Activated naive CD4-positive, alpha-beta T cell treated with anti-CD3 and anti-CD28 coated beads, Interleukin-2, amount 10 ng/mL, durations not matched to agents 7 days and 5 days (primary cell): ENCODE results near the gene KIAA2012.
A peak's percentile ranks its signal among the peaks of the same experiment; 100 is the strongest.

Experiments
- CTCF ChIA-PET: fragments of 350-600 bp; sonication (Branson Sonifier 250); formaldehyde crosslinking; loops from one replicate; lab custom pipeline; 2021; ENCODE audit warnings: antibody characterized with exemption; lab: Charles Lee
- DNase-seq: peaks from one replicate; pipeline ENCODE4 v3.0.0-alpha.2; 2020
- H3K27ac Mint-ChIP-seq: one replicate; pipeline ENCODE4 v1.8.0; 2021; ENCODE audit warnings: mild to moderate bottlenecking, moderate library complexity, mixed read lengths
- H3K27me3 Mint-ChIP-seq: one replicate; pipeline ENCODE4 v1.8.0; 2021; ENCODE audit warnings: mild to moderate bottlenecking, mixed read lengths
- H3K36me3 Mint-ChIP-seq: one replicate; pipeline ENCODE4 v1.8.0; 2021; ENCODE audit warnings: mixed read lengths
- H3K4me1 Mint-ChIP-seq: one replicate; pipeline ENCODE4 v1.8.0; 2021; ENCODE audit warnings: mixed read lengths
- H3K4me3 Mint-ChIP-seq: one replicate; pipeline ENCODE4 v1.8.0; 2021; ENCODE audit warnings: mild to moderate bottlenecking, moderate library complexity, mixed read lengths
- H3K9me3 Mint-ChIP-seq: one replicate; pipeline ENCODE4 v1.8.0; 2021; ENCODE audit warnings: mixed read lengths

Gene KIAA2012

GRCh38 chr2:202036601-202037037 is 36.4 kb upstream of the KIAA2012 start:
- Mint-ChIP-seq H3K4me3 (no peak overlapping the region), H3K27ac (no peak overlapping the region), H3K4me1 (peaks cover 15% of the 10 kb centered on the region), H3K27me3 (peaks cover 46% of the 10 kb centered on the region), H3K36me3 (no peaks in the 10 kb centered on the region), H3K9me3 (no peaks in the 10 kb centered on the region)
- CTCF ChIA-PET = no interaction called here
- DNase-seq = no peak

- CTCF ChIA-PET = no interaction called here
- Mint-ChIP-seq H3K27ac (no peak overlapping the region), H3K4me3 (no peak overlapping the region), H3K4me1 (peaks cover 12% of the 10 kb centered on the region), H3K36me3 (no peaks in the 10 kb centered on the region), H3K27me3 (peaks cover 45% of the 10 kb centered on the region), H3K9me3 (no peaks in the 10 kb centered on the region)
- DNase-seq = no peak
These were observed 36.0 kb upstream of the KIAA2012 start for GRCh38 chr2:202037086-202037485.

- DNase-seq = no peak
- CTCF ChIA-PET = no interaction called here
- no peaks in the 10 kb centered on the region for H3K36me3 Mint-ChIP-seq
- peaks cover 4% of the 10 kb centered on the region for H3K4me1 Mint-ChIP-seq
- H3K9me3 Mint-ChIP-seq = no peaks in the 10 kb centered on the region
- H3K27ac Mint-ChIP-seq = no peak overlapping the region
- peaks cover 36% of the 10 kb centered on the region for H3K27me3 Mint-ChIP-seq
- H3K4me3 Mint-ChIP-seq = no peak overlapping the region
These were observed 34.4 kb upstream of the KIAA2012 start for GRCh38 chr2:202038471-202039277.

GRCh38 chr2:202039278-202040078 is 33.6 kb upstream of the KIAA2012 start:
- no peaks in the 10 kb centered on the region for H3K9me3 Mint-ChIP-seq
- H3K4me3 Mint-ChIP-seq = no peak overlapping the region
- H3K36me3 Mint-ChIP-seq = no peaks in the 10 kb centered on the region
- H3K27ac Mint-ChIP-seq = no peak overlapping the region
- H3K4me1 Mint-ChIP-seq = peaks cover 4% of the 10 kb centered on the region
- DNase-seq = no peak
- CTCF ChIA-PET = no interaction called here
- peaks cover 31% of the 10 kb centered on the region for H3K27me3 Mint-ChIP-seq

GRCh38 chr2:202040079-202040844 is 32.8 kb upstream of the KIAA2012 start:
- CTCF ChIA-PET = no interaction called here
- no peaks in the 10 kb centered on the region for H3K36me3 Mint-ChIP-seq
- H3K4me1 Mint-ChIP-seq = no peaks in the 10 kb centered on the region
- H3K9me3 Mint-ChIP-seq = no peaks in the 10 kb centered on the region
- peaks cover 35% of the 10 kb centered on the region for H3K27me3 Mint-ChIP-seq
- H3K4me3 Mint-ChIP-seq = no peak overlapping the region
- H3K27ac Mint-ChIP-seq = no peak overlapping the region
- no peak for DNase-seq

GRCh38 chr2:202042444-202042843 is 30.6 kb upstream of the KIAA2012 start:
- H3K9me3 Mint-ChIP-seq = no peaks in the 10 kb centered on the region

GRCh38 chr2:202043475-202043874 is 29.6 kb upstream of the KIAA2012 start:
- DNase-seq = no peak
- Mint-ChIP-seq H3K4me3 (no peak overlapping the region), H3K27ac (no peak overlapping the region), H3K36me3 (no peaks in the 10 kb centered on the region), H3K4me1 (no peaks in the 10 kb centered on the region), H3K27me3 (peaks cover 42% of the 10 kb centered on the region), H3K9me3 (no peaks in the 10 kb centered on the region)
- CTCF ChIA-PET = no interaction called here

More at GRCh38 chr2:202042444-202042843, 30.6 kb upstream of the KIAA2012 start:
- Mint-ChIP-seq H3K27me3 (peaks cover 44% of the 10 kb centered on the region), H3K36me3 (no peaks in the 10 kb centered on the region), H3K27ac (no peak overlapping the region), H3K4me1 (no peaks in the 10 kb centered on the region), H3K4me3 (no peak overlapping the region)
- no peak for DNase-seq
- CTCF ChIA-PET = no interaction called here

DNA sequence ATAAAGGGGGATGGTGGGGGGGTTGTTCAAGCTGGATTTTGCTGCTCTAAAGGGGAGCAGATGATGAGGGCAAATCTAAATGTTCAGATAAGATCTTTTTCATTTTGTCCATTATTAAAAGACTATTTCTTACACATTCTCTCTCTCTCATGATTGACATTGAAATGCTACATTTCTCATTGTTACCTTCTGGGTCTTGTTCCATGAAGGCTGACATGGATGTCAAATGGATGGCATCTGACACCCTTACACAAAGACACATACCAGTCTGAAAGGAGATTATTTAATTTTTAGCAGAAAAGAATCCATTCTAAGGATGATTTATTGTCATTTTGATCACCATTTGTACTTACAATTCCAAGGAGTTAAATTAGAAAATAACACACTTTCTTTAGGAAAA is 28.3 kb upstream of the KIAA2012 start:
- Mint-ChIP-seq H3K4me3 (no peak overlapping the region), H3K27me3 (peaks cover 41% of the 10 kb centered on the region), H3K4me1 (no peaks in the 10 kb centered on the region), H3K9me3 (no peaks in the 10 kb centered on the region), H3K27ac (no peak overlapping the region), H3K36me3 (no peaks in the 10 kb centered on the region)
- no peak for DNase-seq
- CTCF ChIA-PET = no interaction called here

GRCh38 chr2:202046572-202046971 is 26.5 kb upstream of the KIAA2012 start:
- CTCF ChIA-PET = interaction anchor here (0.7 kb wide), 1 partner anchor 17 kb away, joined by 3 read pairs; no protein-coding TSS in a partner anchor
- Mint-ChIP-seq H3K36me3 (no peaks in the 10 kb centered on the region), H3K4me3 (no peak overlapping the region), H3K9me3 (no peaks in the 10 kb centered on the region), H3K4me1 (no peaks in the 10 kb centered on the region), H3K27ac (no peak overlapping the region), H3K27me3 (peaks cover 37% of the 10 kb centered on the region)
- no peak for DNase-seq

- Mint-ChIP-seq H3K4me1 (no peaks in the 10 kb centered on the region), H3K9me3 (no peaks in the 10 kb centered on the region), H3K36me3 (no peaks in the 10 kb centered on the region), H3K27ac (peak overlapping the region; percentile 29), H3K27me3 (peaks cover 41% of the 10 kb centered on the region), H3K4me3 (no peak overlapping the region)
- CTCF ChIA-PET = interaction anchor here (0.9 kb wide), 1 partner anchor 10 kb away, joined by 3 read pairs; no protein-coding TSS in a partner anchor
- DNase-seq = no peak
These were observed 23.8 kb upstream of the KIAA2012 start for GRCh38 chr2:202049092-202049728.

GRCh38 chr2:202049840-202050239 is 23.2 kb upstream of the KIAA2012 start:
- DNase-seq = no peak
- Mint-ChIP-seq H3K9me3 (no peaks in the 10 kb centered on the region), H3K4me3 (no peak overlapping the region), H3K36me3 (no peaks in the 10 kb centered on the region), H3K4me1 (no peaks in the 10 kb centered on the region), H3K27ac (no peak overlapping the region), H3K27me3 (peaks cover 46% of the 10 kb centered on the region)
- CTCF ChIA-PET = no interaction called here

DNA sequence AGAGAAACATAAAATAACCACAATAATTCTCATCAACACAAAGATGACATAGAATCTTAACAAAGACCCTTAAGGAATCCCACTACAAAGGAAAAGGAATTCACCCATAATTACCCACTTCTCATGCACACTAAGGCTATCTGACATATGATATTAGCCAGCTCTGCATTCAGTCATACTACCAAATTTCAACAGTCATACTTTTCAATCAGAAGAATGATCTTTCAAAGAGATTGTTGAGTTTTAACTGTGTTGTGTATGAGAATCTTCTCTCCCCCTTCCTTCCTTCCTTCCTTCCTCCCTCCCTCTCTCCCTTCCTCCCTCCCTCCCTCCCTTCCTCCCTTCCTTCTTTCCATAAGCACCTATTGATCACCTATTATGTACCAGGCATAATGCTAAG is 22.4 kb upstream of the KIAA2012 start:
- Mint-ChIP-seq H3K27ac (no peak overlapping the region), H3K9me3 (no peaks in the 10 kb centered on the region), H3K4me3 (no peak overlapping the region), H3K4me1 (no peaks in the 10 kb centered on the region), H3K36me3 (no peaks in the 10 kb centered on the region), H3K27me3 (peaks cover 49% of the 10 kb centered on the region)
- DNase-seq = no peak
- CTCF ChIA-PET = no interaction called here

DNA sequence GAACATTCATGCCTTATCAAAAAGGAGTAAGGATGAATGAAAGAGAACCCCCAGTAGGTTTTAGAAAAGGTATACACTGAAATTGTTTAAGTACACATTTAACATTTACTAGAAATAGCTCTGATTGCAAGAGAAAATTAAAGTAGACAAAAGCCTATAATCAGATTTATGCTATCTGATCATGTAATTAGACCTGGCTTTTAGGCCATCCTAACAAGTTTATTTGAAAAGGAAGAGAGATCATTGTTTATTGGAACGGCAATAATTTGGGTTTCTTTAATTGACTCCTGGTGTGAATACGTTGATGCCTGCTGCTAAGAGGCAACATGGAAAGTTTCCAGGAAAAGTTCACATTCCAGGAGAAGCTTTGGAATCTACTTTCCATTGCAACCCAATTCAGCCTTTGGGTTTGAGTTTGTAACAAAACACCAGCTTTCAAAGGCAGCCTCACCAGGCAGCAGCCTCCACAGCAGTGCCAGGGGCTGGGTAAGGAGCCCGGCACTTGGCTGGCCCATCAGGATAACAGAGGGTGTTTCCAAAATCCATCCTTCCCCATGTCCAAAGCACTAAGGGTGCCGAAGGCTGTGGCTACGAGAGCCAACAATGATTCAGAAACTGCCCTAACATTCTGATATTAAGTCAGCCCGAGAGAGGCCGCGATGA is 21.4 kb upstream of the KIAA2012 start:
- peaks cover 53% of the 10 kb centered on the region for H3K27me3 Mint-ChIP-seq
- H3K27ac Mint-ChIP-seq = no peak overlapping the region
- H3K9me3 Mint-ChIP-seq = no peaks in the 10 kb centered on the region
- no peak overlapping the region for H3K4me3 Mint-ChIP-seq
- H3K4me1 Mint-ChIP-seq = no peaks in the 10 kb centered on the region
- CTCF ChIA-PET = no interaction called here
- H3K36me3 Mint-ChIP-seq = no peaks in the 10 kb centered on the region
- no peak for DNase-seq
